Glutamatergic neuron (in vitro differentiated cells): ENCODE measurements around the gene PTPN6. TPM values are rescaled to one million over a fixed set of nuclear protein-coding genes. Genes with fewer than 3 reads are reported as not detected.

Source experiments
- DNase-seq: peaks from one replicate; pipeline ENCODE4 v3.0.0; 2022
- H3K27ac Mint-ChIP-seq: one replicate; pipeline ENCODE4 v1.8.0; 2020; ENCODE audit warnings: mild to moderate bottlenecking, mixed read lengths, inconsistent platforms; ENCODE audit not compliant: unreplicated experiment
- H3K27me3 Mint-ChIP-seq: one replicate; pipeline ENCODE4 v1.8.0; 2020; ENCODE audit warnings: mild to moderate bottlenecking, moderate library complexity, mixed read lengths, inconsistent platforms; ENCODE audit not compliant: unreplicated experiment
- H3K36me3 Mint-ChIP-seq: one replicate; pipeline ENCODE4 v1.8.0; 2020; ENCODE audit warnings: mild to moderate bottlenecking, mixed read lengths, inconsistent platforms; ENCODE audit not compliant: unreplicated experiment
- H3K4me1 Mint-ChIP-seq: one replicate; pipeline ENCODE4 v1.8.0; 2020; ENCODE audit warnings: mild to moderate bottlenecking, low read depth, mixed read lengths, inconsistent platforms; ENCODE audit not compliant: unreplicated experiment
- H3K4me3 Mint-ChIP-seq: one replicate; pipeline ENCODE4 v1.8.0; 2020; ENCODE audit warnings: mild to moderate bottlenecking, mixed read lengths, inconsistent platforms; ENCODE audit not compliant: unreplicated experiment
- H3K9me3 Mint-ChIP-seq: one replicate; pipeline ENCODE4 v1.8.0; 2020; ENCODE audit warnings: mild to moderate bottlenecking, moderate library complexity, mixed read lengths, inconsistent platforms; ENCODE audit not compliant: unreplicated experiment
- CTCF ChIP-seq: fragments of 200-600 bp; sonication (generic); IDR thresholded peaks from one replicate; pipeline ENCODE4 v1.5.0; 2021; ENCODE audit not compliant: partially characterized antibody, unreplicated experiment
- microRNA-seq: library from miRNA; unstranded; fragments of <30 nt; microRNA quantifications from one replicate; pipeline ENCODE4, GENCODE V29; 2020; ENCODE audit not compliant: unreplicated experiment
- total RNA-seq: library from RNA; stranded (reverse); fragmentation: NEBNext Ultra II Directional; extraction: Animal tissue kit (Norgen Biotek cat#: 25700); gene quantifications from one replicate; pipeline ENCODE4 v1.2.1, GENCODE V29; 2021; ENCODE audit not compliant: unreplicated experiment

PTPN6 gene
- total RNA-seq, 1 donor from 2014 or later, result 3.8 TPM

- H3K27me3 Mint-ChIP-seq, result peaks cover 5% of the 10 kb centered on the region
- TF ChIP-seq CTCF, result no peak
- no peak overlapping the region for H3K4me3 Mint-ChIP-seq
- H3K9me3 Mint-ChIP-seq, result no peaks in the 10 kb centered on the region
- DNase-seq, result no peak
- no peaks in the 10 kb centered on the region for H3K36me3 Mint-ChIP-seq
- no peak overlapping the region for H3K27ac Mint-ChIP-seq
- H3K4me1 Mint-ChIP-seq, result no peaks in the 10 kb centered on the region
These were observed 55.5 kb downstream of the PTPN6 start for GRCh38 chr12:7006639-7007038.

GRCh38 chr12:7008864-7009263 lies 57.7 kb downstream of the PTPN6 start:
- H3K27me3 Mint-ChIP-seq, result peaks cover 3% of the 10 kb centered on the region
- no peak overlapping the region for H3K27ac Mint-ChIP-seq
- no peak overlapping the region for H3K4me3 Mint-ChIP-seq
- H3K4me1 Mint-ChIP-seq, result peaks cover 6% of the 10 kb centered on the region
- H3K9me3 Mint-ChIP-seq, result no peaks in the 10 kb centered on the region
- peaks cover 5% of the 10 kb centered on the region for H3K36me3 Mint-ChIP-seq
- no peak for TF ChIP-seq CTCF
- DNase-seq, result no peak

GRCh38 chr12:7009512-7009911 lies 58.4 kb downstream of the PTPN6 start:
- H3K4me3 Mint-ChIP-seq, result no peak overlapping the region
- no peak for TF ChIP-seq CTCF
- H3K9me3 Mint-ChIP-seq, result no peaks in the 10 kb centered on the region
- H3K36me3 Mint-ChIP-seq, result peaks cover 5% of the 10 kb centered on the region
- no peak for DNase-seq
- peaks cover 6% of the 10 kb centered on the region for H3K4me1 Mint-ChIP-seq
- no peak overlapping the region for H3K27ac Mint-ChIP-seq
- H3K27me3 Mint-ChIP-seq, result peaks cover 3% of the 10 kb centered on the region

Small RNA genes lying within 50 kb of the gene (microRNA-seq; reads per million reads assigned to microRNA genes)
- gene MIR141, result 60.6 reads per million, percentile 70 among the genes with 10 or more reads in this experiment
- gene MIR200C, result 3,972 reads per million, percentile 96 among the genes with 10 or more reads in this experiment

Other genes with a start within 250 kb of the PTPN6 start
- 25.9 TPM for gene COPS7A, start 227.3 kb upstream of the PTPN6 start, total RNA-seq
- gene MLF2, start 198.2 kb upstream of the PTPN6 start, total RNA-seq, result 228 TPM
- gene PTMS, start 185.0 kb upstream of the PTPN6 start, total RNA-seq, result 966 TPM
- 7.3 TPM for gene LAG3, start 178.8 kb upstream of the PTPN6 start, total RNA-seq
- gene CD4, start 161.8 kb upstream of the PTPN6 start, total RNA-seq, result 0.17 TPM
- 145 TPM for gene GPR162, start 129.5 kb upstream of the PTPN6 start, total RNA-seq
- gene P3H3, start 122.9 kb upstream of the PTPN6 start, total RNA-seq, result 58.4 TPM
- gene GNB3, start 110.4 kb upstream of the PTPN6 start, total RNA-seq, result 45.7 TPM
- 5.2 TPM for gene CDCA3, start 100.1 kb upstream of the PTPN6 start, total RNA-seq
- 141 TPM for gene USP5, start 99.2 kb upstream of the PTPN6 start, total RNA-seq
- 663 TPM for gene TPI1, start 83.8 kb upstream of the PTPN6 start, total RNA-seq
- 4.3 TPM for gene SPSB2, start 78.1 kb upstream of the PTPN6 start, total RNA-seq
- 2.6 TPM for gene LRRC23, start 46.5 kb upstream of the PTPN6 start, total RNA-seq
- gene ENO2, start 36.8 kb upstream of the PTPN6 start, total RNA-seq, result 182 TPM
- 94.6 TPM for gene ATN1, start 23.4 kb upstream of the PTPN6 start, total RNA-seq
- not detected for gene RNU7-1, start 7.5 kb upstream of the PTPN6 start, total RNA-seq
- gene C12orf57, start 7.3 kb upstream of the PTPN6 start, total RNA-seq, result 184 TPM
- gene PHB2, start 19.3 kb downstream of the PTPN6 start, total RNA-seq, result 200 TPM
- gene EMG1, start 19.6 kb downstream of the PTPN6 start, total RNA-seq, result 24.2 TPM
- gene LPCAT3, start 67.1 kb downstream of the PTPN6 start, total RNA-seq, result 53.3 TPM
- gene C1S, start 109.4 kb downstream of the PTPN6 start, total RNA-seq, result 3.5 TPM
- 1.0 TPM for gene C1R, start 141.1 kb downstream of the PTPN6 start, total RNA-seq
- gene C1RL, start 157.9 kb downstream of the PTPN6 start, total RNA-seq, result 12.8 TPM
- gene RBP5, start 177.5 kb downstream of the PTPN6 start, total RNA-seq, result 1.2 TPM
- gene CLSTN3, start 179.0 kb downstream of the PTPN6 start, total RNA-seq, result 113 TPM
- gene PEX5, start 238.3 kb downstream of the PTPN6 start, total RNA-seq, result 71.0 TPM